ENCODE data around the gene ACTG2.
"Not testable (repeated sequence)": the region's sequence is repeated elsewhere in the genome, so short reads cannot be mapped to it uniquely, and the experiment has no call there.

The ACTG2 gene

DNA sequence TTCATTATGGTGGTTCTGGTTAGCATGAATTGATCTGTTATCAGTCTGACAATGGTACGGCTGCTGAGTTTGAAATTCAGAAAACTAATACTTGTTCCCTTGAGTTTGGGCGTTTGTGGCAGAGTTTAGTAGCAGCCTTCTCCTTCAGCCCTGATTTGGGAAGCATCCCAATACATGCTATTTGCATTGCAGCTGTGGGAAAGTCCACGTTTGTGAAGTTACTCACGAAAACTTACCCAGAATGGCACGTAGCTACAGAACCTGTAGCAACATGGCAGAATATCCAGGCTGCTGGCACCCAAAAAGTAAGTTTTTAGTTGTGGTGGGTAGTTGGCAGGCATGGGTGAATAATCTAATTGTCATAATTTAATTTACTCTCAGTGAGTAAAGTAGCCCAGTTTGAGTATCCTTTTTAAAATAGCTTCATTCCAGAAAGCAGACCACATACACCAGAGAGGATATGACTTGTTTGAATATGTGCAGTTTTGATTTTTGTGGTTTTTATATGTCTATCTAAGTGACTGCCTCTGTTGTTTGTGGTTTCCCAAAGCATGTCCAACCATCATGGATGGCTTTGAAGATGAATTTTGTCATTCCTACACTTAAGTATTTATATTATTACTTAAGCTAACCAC is 46.0 kb downstream of the ACTG2 start:
- no peak for DNase-seq

DNA sequence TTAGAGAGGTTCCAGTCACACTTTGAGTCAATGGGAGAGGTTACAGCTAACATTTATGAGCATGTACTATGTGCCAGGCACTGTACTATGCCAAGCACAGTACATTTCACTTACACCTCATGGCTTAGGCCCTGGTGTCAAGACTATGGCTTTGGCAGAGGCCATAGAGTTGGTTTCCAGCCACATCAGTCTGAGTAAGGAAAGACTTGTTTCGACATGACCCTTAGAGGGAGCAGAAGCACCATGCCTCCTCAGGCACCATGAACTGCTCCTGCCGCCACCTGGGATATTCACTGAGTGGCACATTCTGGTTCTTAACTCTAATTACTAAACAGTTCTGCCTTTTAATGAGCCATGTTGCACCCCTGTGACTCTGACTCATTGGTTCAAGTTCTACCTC is 46.6 kb downstream of the ACTG2 start:
- peak; percentile 16 for DNase-seq

- DNase-seq: not testable (repeated sequence)
Measured at GRCh38 chr2:73940066-73940465, 47.3 kb downstream of the ACTG2 start.

DNA sequence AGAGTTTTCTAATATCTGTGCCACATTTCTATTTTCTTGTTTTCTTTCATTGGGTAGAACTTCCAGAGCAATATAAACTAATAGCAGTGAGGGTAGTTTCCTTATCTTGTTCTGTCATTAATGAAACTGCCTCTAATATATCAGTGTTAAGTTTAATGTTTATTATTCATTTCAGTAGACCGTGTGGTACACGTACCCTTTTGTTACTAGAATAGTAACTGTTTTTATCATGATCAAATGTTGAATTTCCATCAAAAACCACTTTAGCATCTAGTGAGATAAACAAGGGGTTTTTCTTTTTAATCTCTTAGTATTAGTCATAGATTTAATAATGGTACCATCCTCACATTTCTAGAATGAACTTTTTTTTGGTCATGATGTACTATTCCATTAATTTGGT is 49.9 kb downstream of the ACTG2 start:
- DNase-seq: no peak

- no peak for DNase-seq
Measured at GRCh38 chr2:73944714-73945113, 51.9 kb downstream of the ACTG2 start.

- no peak for DNase-seq
Measured at GRCh38 chr2:73946215-73946614, 53.4 kb downstream of the ACTG2 start.

DNA sequence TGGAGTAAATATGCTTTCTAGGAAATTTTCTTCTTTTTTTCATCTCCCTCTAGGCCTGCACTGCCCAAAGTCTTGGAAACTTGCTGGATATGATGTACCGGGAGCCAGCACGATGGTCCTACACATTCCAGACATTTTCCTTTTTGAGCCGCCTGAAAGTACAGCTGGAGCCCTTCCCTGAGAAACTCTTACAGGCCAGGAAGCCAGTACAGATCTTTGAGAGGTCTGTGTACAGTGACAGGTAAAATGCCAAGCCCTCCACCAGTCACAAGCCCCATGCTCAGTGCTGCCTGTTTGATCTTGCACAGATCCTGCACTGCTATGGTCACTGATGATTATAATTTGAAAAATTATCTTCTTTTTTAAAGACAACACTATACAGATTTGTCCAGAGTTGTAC is 53.9 kb downstream of the ACTG2 start:
- no peak for DNase-seq

- no peak for DNase-seq
Measured at GRCh38 chr2:73947412-73948018, 54.7 kb downstream of the ACTG2 start.

DNA sequence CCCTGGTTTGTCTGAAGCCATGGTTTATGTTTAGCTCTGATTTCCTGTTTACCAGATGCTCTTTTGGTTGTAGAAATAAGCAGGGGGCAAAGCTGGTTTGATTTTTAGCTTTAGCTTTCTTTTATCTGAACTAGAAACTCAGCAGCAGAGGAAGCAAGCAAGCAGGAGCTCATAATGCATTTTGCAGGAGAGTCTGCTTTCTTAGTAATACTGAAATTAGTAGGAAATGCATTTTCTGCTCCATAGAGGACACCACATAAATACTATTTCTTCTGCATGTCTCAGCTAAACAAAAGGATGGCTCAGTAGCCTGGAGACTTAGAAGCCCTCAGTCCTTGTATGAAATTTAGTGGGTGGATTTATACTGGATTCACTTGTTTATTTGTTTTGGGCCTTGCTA is 57.0 kb downstream of the ACTG2 start:
- DNase-seq: no peak

- no peak for DNase-seq
Measured at GRCh38 chr2:73952499-73953446, 60.0 kb downstream of the ACTG2 start.

DNA sequence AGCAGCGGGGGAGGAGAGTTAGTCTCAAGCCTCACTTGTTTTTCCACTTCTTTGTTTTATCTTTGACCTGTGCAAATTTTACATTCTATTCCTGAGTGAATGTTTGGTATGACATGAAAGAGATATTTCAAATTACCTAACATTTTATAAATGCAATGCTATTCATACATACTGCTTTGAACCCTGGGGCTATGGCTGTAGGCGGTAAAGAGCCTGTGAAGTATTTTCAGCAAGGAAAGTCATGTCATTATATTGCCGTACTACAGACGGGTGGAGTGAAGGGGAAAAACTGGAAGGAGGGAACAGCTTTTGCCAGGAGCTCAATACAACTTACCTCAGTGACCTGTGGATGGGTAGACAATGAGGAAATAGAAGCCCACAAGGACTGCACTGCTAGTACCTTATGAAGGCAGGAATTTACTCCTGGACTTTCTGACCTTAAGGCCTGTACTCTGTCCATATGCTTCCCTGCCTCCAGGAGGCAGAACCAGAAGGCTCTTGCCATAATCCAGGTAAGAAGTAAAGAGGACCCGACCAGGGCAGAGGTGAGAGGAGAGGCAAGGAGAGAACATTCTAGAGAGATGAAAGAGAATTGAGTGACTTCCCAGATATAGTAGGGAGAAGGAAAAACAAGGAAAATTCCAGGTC is 63.5 kb downstream of the ACTG2 start:
- no peak for DNase-seq

DNA sequence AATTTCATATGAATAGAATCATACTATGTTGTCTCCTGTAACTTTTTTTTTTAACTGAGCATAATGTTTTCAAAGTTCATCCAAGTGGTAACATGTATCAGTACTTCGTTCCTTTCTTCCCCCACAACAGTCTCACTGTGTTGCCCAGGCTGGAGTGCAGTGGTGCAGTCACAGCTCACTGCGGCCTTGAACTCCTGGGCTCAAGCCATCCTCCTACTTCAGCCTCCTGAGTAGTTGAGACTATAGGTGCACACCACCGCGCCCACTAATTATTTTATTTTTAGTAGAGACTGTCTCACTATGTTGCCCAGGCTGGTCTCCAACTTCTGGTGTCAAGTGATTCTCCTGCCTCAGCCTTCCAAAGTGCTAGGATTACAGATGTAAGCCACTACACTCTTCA is 68.5 kb downstream of the ACTG2 start:
- DNase-seq: no peak

GRCh38 chr2:73961823-73962615 is 69.2 kb downstream of the ACTG2 start:
- no peak for DNase-seq

DNA sequence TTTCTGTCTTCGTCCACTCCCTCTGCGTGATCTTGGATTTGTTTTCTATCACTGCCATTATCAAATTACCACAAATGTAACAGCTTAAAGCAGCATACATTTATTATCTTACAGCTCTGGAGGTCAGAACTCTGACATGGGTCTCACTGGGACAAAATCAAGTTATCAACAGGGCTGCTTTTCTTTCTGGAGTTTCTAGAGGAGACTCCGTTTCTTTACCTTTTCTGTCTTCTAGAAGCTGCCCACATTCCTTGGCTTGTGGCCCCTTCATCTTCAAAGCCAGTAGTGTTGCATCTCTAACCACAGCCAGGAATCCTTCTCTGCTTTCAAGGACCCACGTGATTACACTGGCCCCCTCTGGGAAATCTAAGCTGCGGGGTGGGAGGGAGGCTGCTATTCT is 70.0 kb downstream of the ACTG2 start:
- no peak for DNase-seq

DNA sequence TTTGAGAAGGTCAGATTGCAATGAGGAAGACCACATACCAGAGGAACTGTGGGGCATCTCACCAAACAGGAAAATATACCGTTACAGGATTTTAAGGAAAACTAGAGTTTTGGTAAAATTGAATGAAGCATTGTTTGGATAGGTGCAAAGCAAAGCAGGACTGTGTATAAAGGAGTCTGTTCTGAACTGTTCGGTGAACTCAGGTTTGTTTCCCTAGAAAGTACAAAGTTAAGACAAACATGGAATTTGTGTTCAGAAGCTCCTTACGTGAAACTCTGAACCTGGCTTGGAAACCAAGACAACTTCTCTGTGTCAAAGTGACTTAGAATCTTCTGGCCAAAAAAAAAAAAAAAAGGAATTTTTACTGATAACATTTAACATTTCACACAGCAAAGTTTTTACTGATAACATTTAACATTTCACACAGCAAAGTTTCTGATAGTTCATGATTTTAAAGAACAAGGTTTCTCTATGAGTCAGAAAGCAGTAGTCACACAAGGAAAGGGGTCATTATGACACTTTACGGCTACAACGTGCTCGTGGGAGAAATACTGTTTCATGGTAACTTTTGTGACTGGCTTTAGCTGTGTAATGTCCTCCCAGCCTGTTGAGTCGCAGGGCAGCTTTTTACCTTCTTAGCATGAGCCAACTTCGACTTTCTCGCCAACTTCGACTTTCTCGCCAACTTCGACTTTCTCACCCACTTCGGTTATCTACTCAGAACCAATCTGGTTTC is 70.7 kb downstream of the ACTG2 start:
- no peak for DNase-seq

DNA sequence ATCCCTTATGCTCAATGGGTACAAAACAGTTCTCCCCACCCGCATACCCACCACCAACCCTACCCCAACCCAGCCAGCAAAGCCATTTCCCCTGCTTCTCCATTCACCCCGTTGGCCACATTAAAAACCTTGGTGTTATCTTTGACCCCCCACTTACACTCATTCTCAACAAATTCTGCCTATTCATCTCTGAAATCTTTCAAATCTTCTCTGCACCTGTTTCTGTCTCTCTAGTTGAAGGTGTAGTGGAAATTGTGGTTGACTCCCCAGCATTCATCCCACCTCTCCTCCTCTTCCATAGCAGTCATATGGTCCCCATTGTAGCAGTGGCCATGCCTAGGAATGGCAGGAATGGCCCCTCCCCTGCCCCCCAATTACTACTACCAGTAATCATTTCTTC is 71.4 kb downstream of the ACTG2 start:
- DNase-seq: no peak

DNA sequence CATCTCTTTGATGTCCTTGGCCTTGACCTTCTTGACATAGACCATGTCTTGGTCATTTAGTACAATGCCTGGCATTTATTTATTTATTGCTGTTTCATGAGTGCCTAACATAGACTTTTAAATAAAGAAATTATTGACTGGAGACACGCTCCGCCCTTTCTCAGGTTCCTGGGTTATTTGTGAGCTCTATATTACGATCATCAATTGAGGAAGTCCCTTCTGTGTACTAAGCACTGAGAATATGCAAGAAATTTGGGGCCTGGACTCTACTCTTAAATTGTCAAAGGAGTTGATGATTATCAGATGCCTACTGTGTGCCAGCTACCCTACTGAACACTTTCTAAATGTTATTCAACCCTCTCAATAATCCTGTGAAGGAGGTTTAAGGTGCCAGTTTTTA is 72.2 kb downstream of the ACTG2 start:
- no peak for DNase-seq

DNA sequence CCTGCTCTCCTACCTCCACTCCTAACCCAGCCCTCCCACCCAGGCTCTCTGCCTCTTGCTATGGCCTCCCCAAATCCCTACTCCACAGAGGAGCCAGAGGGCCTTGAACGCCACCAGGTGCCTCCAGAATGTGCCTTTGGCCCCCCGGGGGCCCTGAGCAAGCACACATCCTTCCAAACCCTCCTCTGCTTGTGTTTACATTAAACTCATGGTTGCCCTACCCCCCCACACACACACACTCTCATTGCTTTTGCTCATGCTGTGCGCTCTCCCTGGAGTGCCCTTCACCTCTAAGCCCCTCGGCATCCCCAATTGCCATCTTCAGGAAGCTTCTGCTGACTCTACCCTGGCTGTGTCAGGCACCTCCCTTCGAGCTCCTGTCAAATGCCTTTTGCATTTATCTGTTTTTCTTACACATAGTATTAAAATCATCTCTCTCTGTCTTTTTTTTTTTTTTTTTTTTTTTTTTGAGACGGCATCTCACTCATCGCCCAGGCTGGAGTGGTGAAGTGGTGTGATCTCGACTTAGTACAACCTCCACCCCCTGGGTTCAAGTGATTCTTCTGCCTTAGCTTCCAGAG is 75.6 kb downstream of the ACTG2 start:
- no peak for DNase-seq

DNA sequence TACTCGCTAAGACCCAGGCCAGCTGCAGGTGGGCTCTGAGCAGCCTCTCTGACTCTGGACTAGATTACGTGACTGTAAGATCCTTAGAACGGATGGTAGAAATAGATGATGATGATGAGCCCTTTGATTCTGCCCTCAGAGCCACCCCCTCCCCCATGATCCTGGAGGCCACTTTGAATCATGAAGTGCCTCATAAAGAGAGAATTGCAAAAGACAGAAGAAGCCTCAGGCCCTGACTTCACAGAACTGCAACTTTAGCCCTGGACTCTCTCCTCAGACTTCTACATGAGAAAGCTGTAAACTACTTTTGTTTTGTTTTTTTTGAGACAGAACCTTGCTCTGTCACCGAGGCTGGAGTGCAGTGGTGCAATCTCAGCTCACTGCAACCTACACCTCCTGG is 76.5 kb downstream of the ACTG2 start:
- no peak for DNase-seq

Data from activated CD4-positive, alpha-beta T cell treated with anti-CD3 and anti-CD28 coated beads, Interleukin-2, amount 50 U/mL, for 1 hour (primary cell).